Adipocyte (in vitro differentiated cells): ENCODE measurements around the gene SLC45A2.

ENCODE experiments used
- DNase-seq: peaks from one replicate; pipeline ENCODE4 v3.0.0-alpha.2; 2015; ENCODE audit warnings: low read depth
- H3K27me3 ChIP-seq: replicated peaks from 2 replicates; pipeline ENCODE4 v1.7.0; 2013; ENCODE audit warnings: mild to moderate bottlenecking, low read length, moderate library complexity; ENCODE audit not compliant: control insufficient read depth, insufficient read depth
- H3K36me3 ChIP-seq: 2 replicates; pipeline ENCODE4 v1.7.0; 2013; ENCODE audit warnings: low read length, mild to moderate bottlenecking, moderate library complexity; ENCODE audit not compliant: control insufficient read depth, insufficient read depth, severe bottlenecking
- H3K4me1 ChIP-seq: 2 replicates; pipeline ENCODE4 v1.7.0; 2013; ENCODE audit warnings: mild to moderate bottlenecking, low read length, moderate library complexity; ENCODE audit not compliant: control insufficient read depth, insufficient read depth
- H3K4me3 ChIP-seq: 2 replicates; pipeline ENCODE4 v1.7.0; 2013; ENCODE audit warnings: mild to moderate bottlenecking, low read length, moderate library complexity
- H3K9ac ChIP-seq: 2 replicates; pipeline ENCODE4 v1.7.0; 2013; ENCODE audit warnings: mild to moderate bottlenecking, low read length, moderate library complexity
- H3K9me3 ChIP-seq: 2 replicates; pipeline ENCODE4 v1.7.0; 2013; ENCODE audit warnings: mild to moderate bottlenecking, low read length, moderate library complexity; ENCODE audit not compliant: control insufficient read depth

SLC45A2 gene

GRCh38 chr5:34007201-34007620, 22.7 kb upstream of the SLC45A2 start:
- Histone ChIP-seq H3K9ac (peak overlapping the region; percentile 93), H3K4me1 (peaks cover 36% of the 10 kb centered on the region), H3K36me3 (peaks cover 16% of the 10 kb centered on the region), H3K4me3 (peak overlapping the region; percentile 88), H3K9me3 (no peaks in the 10 kb centered on the region), H3K27me3 (no peaks in the 10 kb centered on the region)
- peak; percentile 56 for DNase-seq

- no peak overlapping the region for H3K9ac ChIP-seq
- peaks cover 16% of the 10 kb centered on the region for H3K36me3 ChIP-seq
- peaks cover 33% of the 10 kb centered on the region for H3K4me1 ChIP-seq
- no peaks in the 10 kb centered on the region for H3K27me3 ChIP-seq
- no peaks in the 10 kb centered on the region for H3K9me3 ChIP-seq
- no peak overlapping the region for H3K4me3 ChIP-seq
- no peak for DNase-seq
Observed at GRCh38 chr5:34005681-34006080, 21.2 kb upstream of the SLC45A2 start.

DNA sequence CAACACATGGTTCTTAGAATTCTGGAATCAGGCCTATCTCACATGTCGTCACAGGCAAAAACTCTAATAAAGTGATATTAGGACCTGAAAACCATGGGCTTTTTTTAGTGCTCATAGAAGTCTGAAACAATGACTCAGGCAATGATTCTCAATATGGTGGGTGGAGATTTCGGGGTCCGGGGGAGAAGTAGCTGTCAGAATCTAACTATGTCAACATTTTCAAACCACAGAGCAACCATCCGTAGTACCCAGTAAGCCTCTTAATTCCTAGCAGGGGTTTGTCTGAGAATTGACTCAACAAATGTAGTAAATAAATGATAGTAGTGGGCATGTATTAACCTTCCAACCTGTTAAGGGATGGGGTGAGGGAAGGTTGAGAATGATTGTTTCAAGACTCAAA, 20.7 kb upstream of the SLC45A2 start:
- H3K9ac ChIP-seq: no peak overlapping the region
- DNase-seq: no peak
- H3K36me3 ChIP-seq: peaks cover 16% of the 10 kb centered on the region
- H3K4me1 ChIP-seq: peaks cover 33% of the 10 kb centered on the region
- H3K4me3 ChIP-seq: no peak overlapping the region
- no peaks in the 10 kb centered on the region for H3K9me3 ChIP-seq
- H3K27me3 ChIP-seq: no peaks in the 10 kb centered on the region

GRCh38 chr5:34003941-34004340, 19.4 kb upstream of the SLC45A2 start:
- H3K27me3 ChIP-seq: no peaks in the 10 kb centered on the region
- peaks cover 26% of the 10 kb centered on the region for H3K4me1 ChIP-seq
- no peak for DNase-seq
- no peaks in the 10 kb centered on the region for H3K9me3 ChIP-seq
- H3K36me3 ChIP-seq: peaks cover 16% of the 10 kb centered on the region
- no peak overlapping the region for H3K4me3 ChIP-seq
- no peak overlapping the region for H3K9ac ChIP-seq

GRCh38 chr5:34002629-34003328, 18.3 kb upstream of the SLC45A2 start:
- no peaks in the 10 kb centered on the region for H3K27me3 ChIP-seq
- H3K4me3 ChIP-seq: no peak overlapping the region
- H3K9ac ChIP-seq: no peak overlapping the region
- DNase-seq: no peak
- H3K4me1 ChIP-seq: peaks cover 22% of the 10 kb centered on the region
- H3K9me3 ChIP-seq: no peaks in the 10 kb centered on the region
- H3K36me3 ChIP-seq: peaks cover 16% of the 10 kb centered on the region

DNA sequence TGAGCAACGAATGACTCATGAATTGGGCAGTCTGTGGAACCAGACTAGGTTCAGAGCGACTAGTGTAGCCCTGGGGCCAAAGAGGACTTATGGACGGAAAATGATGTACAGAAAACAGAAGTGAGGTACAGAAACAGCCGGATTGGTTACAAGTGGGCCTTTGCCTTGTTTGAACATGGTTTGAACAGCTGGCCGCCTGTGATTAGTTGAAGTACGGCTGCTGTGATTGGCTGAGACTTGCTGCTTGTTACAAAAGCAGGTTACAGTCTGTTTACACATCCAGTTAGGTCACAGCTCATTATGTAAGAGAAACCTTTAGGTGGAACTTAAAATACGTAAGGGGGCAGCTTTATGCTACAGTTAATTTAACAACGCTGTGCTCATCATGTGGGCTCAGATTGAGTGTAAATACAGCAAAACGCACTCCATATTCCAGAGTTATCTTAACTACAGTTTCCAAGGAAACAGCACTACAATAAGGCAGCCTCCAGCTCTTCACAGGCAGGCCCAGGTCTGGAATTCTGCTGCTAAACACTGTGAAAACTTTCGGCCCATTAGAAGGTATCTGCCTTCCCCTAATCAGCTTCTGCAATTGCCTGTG, 16.8 kb upstream of the SLC45A2 start:
- DNase-seq: no peak
- no peak overlapping the region for H3K9ac ChIP-seq

GRCh38 chr5:33999978-34000377, 15.5 kb upstream of the SLC45A2 start:
- Histone ChIP-seq H3K4me3 (no peak overlapping the region), H3K4me1 (peaks cover 19% of the 10 kb centered on the region), H3K9me3 (no peaks in the 10 kb centered on the region), H3K36me3 (peaks cover 16% of the 10 kb centered on the region), H3K27me3 (no peaks in the 10 kb centered on the region), H3K9ac (no peak overlapping the region)
- DNase-seq: no peak

More for the DNA sequence above, 16.8 kb upstream of the SLC45A2 start:
- H3K27me3 ChIP-seq: no peaks in the 10 kb centered on the region
- peaks cover 16% of the 10 kb centered on the region for H3K4me1 ChIP-seq
- H3K4me3 ChIP-seq: no peak overlapping the region
- H3K9me3 ChIP-seq: no peaks in the 10 kb centered on the region
- peaks cover 16% of the 10 kb centered on the region for H3K36me3 ChIP-seq

- Histone ChIP-seq H3K9ac (no peak overlapping the region), H3K27me3 (no peaks in the 10 kb centered on the region), H3K4me3 (peak overlapping the region; percentile 13), H3K4me1 (peaks cover 23% of the 10 kb centered on the region), H3K36me3 (no peaks in the 10 kb centered on the region), H3K9me3 (no peaks in the 10 kb centered on the region)
- DNase-seq: peak; percentile 91
Observed at GRCh38 chr5:33997331-33997983, 13.0 kb upstream of the SLC45A2 start.

GRCh38 chr5:33995865-33996264, 11.4 kb upstream of the SLC45A2 start:
- Histone ChIP-seq H3K36me3 (no peaks in the 10 kb centered on the region), H3K9me3 (no peaks in the 10 kb centered on the region), H3K9ac (no peak overlapping the region), H3K4me1 (peaks cover 16% of the 10 kb centered on the region), H3K4me3 (no peak overlapping the region), H3K27me3 (no peaks in the 10 kb centered on the region)
- no peak for DNase-seq

DNA sequence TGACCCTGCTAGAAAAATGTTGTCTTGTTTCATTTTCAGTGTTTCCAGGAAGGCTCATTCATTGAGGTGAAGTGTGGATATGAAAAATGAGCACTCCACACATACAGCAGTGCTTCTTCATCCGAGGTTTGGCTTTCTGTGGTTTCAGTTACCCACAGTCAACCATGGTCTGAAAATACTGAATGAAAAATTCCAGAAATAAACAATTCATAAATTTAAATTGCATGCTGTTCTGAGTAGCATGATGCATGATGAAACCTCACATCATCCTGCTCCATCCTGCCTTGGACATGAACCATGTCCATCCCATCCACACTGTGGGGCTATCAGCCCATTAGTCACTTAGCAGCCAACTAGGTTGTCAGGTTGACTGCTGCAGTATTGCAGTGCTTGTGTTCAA, 10.4 kb upstream of the SLC45A2 start:
- H3K36me3 ChIP-seq: no peaks in the 10 kb centered on the region
- DNase-seq: peak; percentile 60
- H3K9me3 ChIP-seq: no peaks in the 10 kb centered on the region
- H3K9ac ChIP-seq: no peak overlapping the region
- H3K4me3 ChIP-seq: no peak overlapping the region
- peaks cover 16% of the 10 kb centered on the region for H3K4me1 ChIP-seq
- H3K27me3 ChIP-seq: no peaks in the 10 kb centered on the region

DNA sequence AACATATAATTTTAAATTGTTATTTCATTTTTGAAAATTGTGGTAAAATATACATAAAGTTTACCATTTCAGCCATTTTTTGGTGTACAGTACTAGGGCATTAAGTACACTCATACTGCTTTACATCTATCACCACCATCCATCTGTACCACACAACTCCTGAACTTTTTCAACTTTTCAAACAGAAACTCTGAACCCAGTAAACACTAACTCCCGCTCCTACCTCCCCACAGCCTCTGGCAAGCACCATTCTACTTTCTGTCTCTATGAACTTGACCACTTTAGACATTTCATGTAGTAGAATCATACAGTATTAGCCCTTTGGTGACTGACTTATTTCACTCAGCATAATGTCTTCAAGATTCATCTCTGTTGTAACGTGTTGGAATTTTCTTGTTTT, 8.4 kb upstream of the SLC45A2 start:
- peaks cover 14% of the 10 kb centered on the region for H3K36me3 ChIP-seq
- no peak overlapping the region for H3K9ac ChIP-seq
- no peaks in the 10 kb centered on the region for H3K9me3 ChIP-seq
- peaks cover 16% of the 10 kb centered on the region for H3K4me1 ChIP-seq
- no peak overlapping the region for H3K4me3 ChIP-seq
- no peak for DNase-seq
- no peaks in the 10 kb centered on the region for H3K27me3 ChIP-seq
